HG02981 (cell line): ENCODE measurements around the gene GTPBP1.

ENCODE experiments used
- ATAC-seq: cut with Tn5 transposase; IDR thresholded peaks from one replicate; pipeline ENCODE4 v1.9.1; 2021; ENCODE audit warnings: mild to moderate bottlenecking, moderate library complexity; ENCODE audit not compliant: unreplicated experiment

GTPBP1 gene

GRCh38 chr22:38700789-38701628 lies 4.7 kb upstream of the GTPBP1 start, which contains the start of gene JOSD1:
TSS of gene JOSD1 (minus strand) at chr22:38700943. CDS start at chr22:38699987, 956 bp downstream.
- peak; percentile 32 for ATAC-seq

GRCh38 chr22:38704654-38705234 lies 1.0 kb upstream of the GTPBP1 start:
- ATAC-seq, result no peak

GRCh38 chr22:38706101-38706900 lies 557 bp downstream of the GTPBP1 start:
- no peak for ATAC-seq

- ATAC-seq, result no peak
These were observed 1.1 kb downstream of the GTPBP1 start for GRCh38 chr22:38706901-38707195.

- ATAC-seq, result no peak
These were observed 1.6 kb downstream of the GTPBP1 start for GRCh38 chr22:38707346-38707745.

GRCh38 chr22:38707984-38708383 lies 2.2 kb downstream of the GTPBP1 start:
- ATAC-seq, result no peak

GRCh38 chr22:38709306-38709705 lies 3.6 kb downstream of the GTPBP1 start:
- ATAC-seq, result no peak

- no peak for ATAC-seq
These were observed 4.6 kb downstream of the GTPBP1 start for GRCh38 chr22:38710351-38710750.

- ATAC-seq, result no peak
These were observed 5.1 kb downstream of the GTPBP1 start for GRCh38 chr22:38710866-38711265.

- no peak for ATAC-seq
These were observed 6.9 kb downstream of the GTPBP1 start for GRCh38 chr22:38712486-38713207.

GRCh38 chr22:38713921-38714320 lies 8.2 kb downstream of the GTPBP1 start:
- ATAC-seq, result no peak

GRCh38 chr22:38715176-38715764 lies 9.5 kb downstream of the GTPBP1 start:
- no peak for ATAC-seq

GRCh38 chr22:38715852-38716251 lies 10.1 kb downstream of the GTPBP1 start:
- ATAC-seq, result no peak

- no peak for ATAC-seq
These were observed 10.5 kb downstream of the GTPBP1 start for GRCh38 chr22:38716271-38716670.

- no peak for ATAC-seq
These were observed 11.1 kb downstream of the GTPBP1 start for GRCh38 chr22:38716826-38717225.

- no peak for ATAC-seq
These were observed 11.5 kb downstream of the GTPBP1 start for GRCh38 chr22:38717244-38717643.

GRCh38 chr22:38718414-38718813 lies 12.7 kb downstream of the GTPBP1 start:
- ATAC-seq, result no peak

- ATAC-seq, result no peak
These were observed 13.5 kb downstream of the GTPBP1 start for GRCh38 chr22:38719196-38719595.

GRCh38 chr22:38720350-38720749 lies 14.6 kb downstream of the GTPBP1 start:
- ATAC-seq, result no peak

- no peak for ATAC-seq
These were observed 15.8 kb downstream of the GTPBP1 start for GRCh38 chr22:38721551-38721950.

GRCh38 chr22:38724176-38724575 lies 18.4 kb downstream of the GTPBP1 start:
- ATAC-seq, result no peak
